ENCODE measurements around the gene APLF.
A peak's percentile ranks its signal among the peaks of the same experiment; 100 is the strongest.
"Not testable (repeated sequence)": the region's sequence is repeated elsewhere in the genome, so short reads cannot be mapped to it uniquely, and the experiment has no call there.

APLF gene

GRCh38 chr2:68441179-68441993, 26.0 kb upstream of the APLF start:
- DNase-seq = peak; percentile 44

GRCh38 chr2:68441994-68442322, 25.4 kb upstream of the APLF start:
- no peak for DNase-seq

GRCh38 chr2:68446425-68446824, 21.0 kb upstream of the APLF start:
- DNase-seq = not testable (repeated sequence)

- DNase-seq = no peak
These were observed 20.3 kb upstream of the APLF start for GRCh38 chr2:68447118-68447517.

GRCh38 chr2:68448671-68449653, 18.4 kb upstream of the APLF start:
- no peak for DNase-seq

- DNase-seq = no peak
These were observed 15.1 kb upstream of the APLF start for GRCh38 chr2:68452158-68452900.

- no peak for DNase-seq
These were observed 13.5 kb upstream of the APLF start for GRCh38 chr2:68453761-68454360.

GRCh38 chr2:68454719-68455118, 12.7 kb upstream of the APLF start:
- no peak for DNase-seq

- DNase-seq = no peak
These were observed 11.2 kb upstream of the APLF start for GRCh38 chr2:68456198-68456597.

GRCh38 chr2:68458981-68459380, 8.4 kb upstream of the APLF start:
- no peak for DNase-seq

GRCh38 chr2:68463287-68463877, 4.0 kb upstream of the APLF start:
- no peak for DNase-seq

GRCh38 chr2:68464651-68465050, 2.7 kb upstream of the APLF start:
- no peak for DNase-seq

GRCh38 chr2:68465081-68465916, 2.1 kb upstream of the APLF start:
- DNase-seq = no peak

GRCh38 chr2:68466361-68466777, 1.0 kb upstream of the APLF start:
- DNase-seq = no peak

GRCh38 chr2:68466778-68467076, 658 bp upstream of the APLF start:
- no peak for DNase-seq

- no peak for DNase-seq
These were observed 1.4 kb downstream of the APLF start for GRCh38 chr2:68468801-68469200.

GRCh38 chr2:68469935-68470334, 2.5 kb downstream of the APLF start:
- no peak for DNase-seq

GRCh38 chr2:68471385-68471784, 4.0 kb downstream of the APLF start:
- no peak for DNase-seq

GRCh38 chr2:68472796-68473414, 5.5 kb downstream of the APLF start:
- DNase-seq = no peak

GRCh38 chr2:68475110-68475509, 7.7 kb downstream of the APLF start:
- DNase-seq = no peak

GRCh38 chr2:68475576-68475975, 8.2 kb downstream of the APLF start:
- no peak for DNase-seq

Data from NCI-H524 treated with DMSO at 0.1 percent for 48 hours (cell line).